Fibroblast of lung (primary cell): ENCODE measurements around the gene DIP2C.

Source experiments
- CTCF ChIP-seq, 2 donors: IDR thresholded peaks in 1 of 2; conservative IDR thresholded peaks in 1 of 2; 1 replicate in 1 of 2; 2 replicates in 1 of 2; pipeline ENCODE4 v1.5.1; 2011 to 2012; ENCODE audit warnings: low read length in 2 of 2, control low read depth in 1 of 2, inconsistent platforms in 1 of 2, low read depth in 1 of 2, mild to moderate bottlenecking in 1 of 2
- EZH2 ChIP-seq: IDR thresholded peaks from 2 replicates; pipeline ENCODE4 v1.5.1; 2012; ENCODE audit warnings: low read length, control low read depth, mild to moderate bottlenecking; ENCODE audit errors: missing control alignments

- no peak for TF ChIP-seq CTCF (conservative IDR thresholded peaks at IDR 0.05 in 1 of 2, IDR thresholded peaks at IDR 0.05 in 1 of 2; ENCODE audit: low read depth in 1 of 2, low read length in 2 of 2)
- no peak for TF ChIP-seq EZH2
Measured at GRCh38 chr10:409408-410040, 279.9 kb downstream of the DIP2C start.
